Urinary bladder (tissue), 4 donors: ENCODE results near the gene TSNAXIP1. TPM values are rescaled to one million over a fixed set of nuclear protein-coding genes. Genes with fewer than 3 reads are reported as not detected.
"Not testable (repeated sequence)": the region's sequence is repeated elsewhere in the genome, so short reads cannot be mapped to it uniquely, and the experiment has no call there.

ENCODE experiments used
- DNase-seq: peaks from one replicate; pipeline ENCODE4 v3.0.0-alpha.2; 2015; ENCODE audit errors: extremely low spot score
- H3K27ac ChIP-seq: one replicate; pipeline ENCODE4 v1.5.1; 2013; ENCODE audit warnings: low read depth, mild to moderate bottlenecking, moderate library complexity
- H3K36me3 ChIP-seq: one replicate; pipeline ENCODE4 v1.6.1; 2013; ENCODE audit warnings: mild to moderate bottlenecking, moderate library complexity; ENCODE audit not compliant: insufficient read depth
- H3K4me1 ChIP-seq: one replicate; pipeline ENCODE4 v1.6.1; 2013; ENCODE audit warnings: mild to moderate bottlenecking, moderate library complexity; ENCODE audit not compliant: insufficient read depth
- H3K4me3 ChIP-seq: one replicate; pipeline ENCODE4 v1.5.1; 2013; ENCODE audit warnings: low read depth, low read length
- WGBS: extraction: QIAGEN DNeasy Blood & Tissue Kit; methylation state at CpG from one replicate; pipeline ENCODE4 v1.1.7; 2013; 5-methylcytosine and 5-hydroxymethylcytosine counted together
- polyA plus RNA-seq: library from polyadenylated mRNA; stranded (reverse); fragments of 200-250 nt; gene quantifications from one replicate; pipeline ENCODE4 v1.2.3, GENCODE V29; 2013
- total RNA-seq: library from RNA; depleted of rRNA; stranded (reverse); fragments of >200 nt; gene quantifications from one replicate; pipeline ENCODE4 v1.2.3, GENCODE V29; 2014
- donor health status: healthy with polysubstance abuse.
- donor health status: healthy.

Gene TSNAXIP1
- total and polyA plus RNA-seq, 2 donors, result 1.2 to 2.0 TPM

DNA sequence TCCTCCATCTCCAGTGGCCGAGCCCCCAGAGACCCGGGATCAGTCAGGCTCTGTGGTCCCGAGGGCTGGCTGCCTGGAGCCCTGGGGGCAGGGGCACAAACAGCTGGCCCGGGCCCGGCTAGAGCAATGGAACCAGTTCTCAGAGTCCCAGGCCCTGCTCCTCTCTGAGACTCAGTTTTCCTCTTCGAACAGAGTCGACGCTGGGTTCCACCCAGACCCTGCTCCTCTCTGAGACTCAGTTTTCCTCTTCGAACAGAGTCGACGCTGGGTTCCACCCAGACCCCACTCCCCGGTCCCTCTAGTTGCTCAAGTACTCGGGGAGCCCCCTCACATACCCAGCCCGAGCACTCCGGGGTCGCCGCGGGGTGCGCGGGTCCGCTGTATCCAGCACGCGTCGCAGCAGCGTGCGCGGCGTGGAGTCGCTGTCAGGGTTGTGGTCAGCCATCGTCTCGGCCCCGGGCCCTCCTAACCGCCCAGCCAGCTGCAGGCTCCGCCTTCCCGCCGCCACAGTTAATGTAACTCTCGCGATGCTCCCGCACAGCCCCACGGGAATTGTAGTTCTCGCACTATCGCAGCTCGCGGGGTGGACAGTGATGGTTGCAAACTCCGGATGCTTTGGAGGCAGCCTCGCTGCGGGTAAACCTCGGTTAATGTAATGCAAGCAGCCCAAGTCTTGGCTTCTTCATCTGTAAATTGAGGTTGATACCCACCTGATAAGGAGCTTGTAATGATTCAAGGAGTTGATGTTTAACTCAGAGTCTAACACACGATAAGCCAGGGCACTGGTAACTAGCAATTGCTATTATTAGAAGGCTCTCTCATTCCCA is 26.9 kb downstream of the TSNAXIP1 start:
- Histone ChIP-seq H3K27ac (peak overlapping the region; percentile 57), H3K36me3 (peaks cover under 1% of the 10 kb centered on the region), H3K4me3 (peak overlapping the region; percentile 69), H3K4me1 (no peaks in the 10 kb centered on the region)
- under 1% methylated on average over 49 of the region's 49 CpGs for WGBS
- peak; percentile 84 for DNase-seq

DNA sequence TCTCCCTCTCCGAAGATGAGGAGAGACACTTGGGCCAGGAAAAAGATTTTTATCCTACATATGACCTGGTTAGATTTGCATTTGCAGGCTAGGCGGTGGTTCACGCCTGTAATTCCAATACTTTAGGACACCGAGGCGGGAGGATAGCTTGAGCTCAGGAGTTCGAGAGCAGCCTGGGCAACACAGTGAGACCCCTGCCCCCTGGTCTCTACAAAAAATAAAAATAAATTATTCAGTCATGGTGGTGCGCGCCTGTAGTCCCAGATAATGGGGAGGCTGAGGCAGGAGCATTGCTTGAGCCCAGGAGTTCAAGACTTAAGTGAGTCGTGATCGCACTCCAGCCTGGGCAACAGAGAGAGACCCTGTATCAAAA is 27.5 kb downstream of the TSNAXIP1 start:
- WGBS, result 81% methylated on average over 10 of the region's 10 CpGs
- no peak for DNase-seq
- no peaks in the 10 kb centered on the region for H3K4me1 ChIP-seq

DNA sequence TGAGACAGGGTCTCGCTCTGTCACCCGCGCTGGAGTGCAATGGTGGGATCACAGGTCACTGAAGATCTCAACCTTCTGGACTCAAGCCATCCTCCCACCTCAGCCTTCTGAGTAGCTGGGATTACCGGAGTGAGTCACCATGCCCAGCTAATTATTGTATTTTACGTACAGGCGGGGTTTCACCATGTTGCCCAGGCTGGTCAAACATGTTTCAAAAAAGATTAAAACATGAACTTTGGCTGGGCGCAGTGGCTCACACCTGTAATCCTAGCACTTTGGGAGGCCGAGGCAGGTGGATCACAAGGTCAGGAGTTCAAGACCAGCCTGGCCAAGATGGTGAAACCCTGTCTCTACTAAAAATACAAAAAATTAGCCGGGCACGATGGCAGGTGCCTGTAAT is 30.5 kb downstream of the TSNAXIP1 start:
- not testable (repeated sequence) for H3K36me3 ChIP-seq, H3K4me1 ChIP-seq, H3K4me3 ChIP-seq, H3K27ac ChIP-seq, DNase-seq
- WGBS, result 93% methylated on average over 10 of the region's 10 CpGs

More for the DNA sequence above, 27.5 kb downstream of the TSNAXIP1 start:
- H3K4me3 ChIP-seq, result peak overlapping the region; percentile 69
- H3K27ac ChIP-seq, result no peak overlapping the region
- H3K36me3 ChIP-seq, result no peaks in the 10 kb centered on the region

DNA sequence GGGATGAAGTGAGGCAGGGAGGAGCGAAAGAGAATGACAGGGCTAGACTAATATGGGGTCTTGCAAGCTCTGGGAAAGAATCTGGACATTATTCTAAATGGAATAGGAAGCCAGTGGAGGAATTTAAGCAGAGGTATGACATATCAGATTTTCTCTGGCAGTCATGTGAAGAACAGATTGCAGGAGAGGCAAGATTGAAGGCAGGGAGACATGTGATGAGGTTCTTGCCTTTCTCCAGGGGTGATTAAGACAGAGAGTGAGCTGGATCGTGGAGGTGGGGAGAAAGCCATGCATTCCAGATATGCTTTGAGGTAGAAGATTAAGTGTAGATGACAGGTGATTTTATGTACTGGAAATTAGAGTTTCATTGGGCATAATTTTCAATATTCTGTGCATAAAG is 31.1 kb downstream of the TSNAXIP1 start:
- 87% methylated on average over 2 of the region's 2 CpGs for whole genome bisulfite sequencing
- Histone ChIP-seq H3K27ac (no peak overlapping the region), H3K36me3 (no peaks in the 10 kb centered on the region), H3K4me1 (no peaks in the 10 kb centered on the region), H3K4me3 (no peak overlapping the region)
- DNase-seq, result no peak

DNA sequence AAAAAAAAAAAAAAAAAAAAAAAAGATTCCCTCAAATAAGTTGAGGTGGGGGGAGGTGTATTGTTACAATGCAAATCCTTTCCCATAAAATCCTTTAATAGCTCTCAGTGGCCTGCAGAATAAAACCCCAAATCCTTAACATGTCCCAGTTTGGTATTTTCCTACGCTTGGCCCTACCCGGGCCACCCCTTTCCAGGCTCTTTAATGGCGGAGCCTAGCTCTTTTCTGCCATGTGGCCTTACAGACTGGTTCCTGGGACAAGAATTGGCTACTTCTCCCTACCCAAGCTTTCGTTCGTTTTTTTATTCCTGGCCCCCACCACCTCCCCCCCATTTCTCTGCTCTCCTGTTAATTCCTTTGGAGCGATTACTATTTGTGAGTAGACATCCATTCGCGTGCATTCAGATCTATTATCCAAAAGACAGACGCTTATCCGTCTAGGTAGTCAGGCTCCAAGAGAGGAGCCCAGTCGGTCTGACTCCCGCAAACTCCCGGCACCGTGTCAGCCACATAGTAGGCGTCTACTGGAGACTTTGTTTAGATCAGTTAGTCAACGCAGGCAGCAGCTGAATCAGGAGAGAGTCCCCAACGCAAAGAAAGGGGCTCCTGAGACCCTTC is 34.6 kb downstream of the TSNAXIP1 start:
- H3K36me3 ChIP-seq, result no peaks in the 10 kb centered on the region
- WGBS, result 36% methylated on average over 17 of the region's 17 CpGs

GRCh38 chr16:67841816-67842508 is 35.3 kb downstream of the TSNAXIP1 start, which contains the start of gene THAP11:
Gene THAP11, plus strand, starts transcription at chr16:67842320. Its CDS starts 235 bp downstream, at chr16:67842555.
- H3K4me3 ChIP-seq, result peak within 1 kb of the TSS; percentile 59
- no peaks in the 10 kb centered on the region for H3K4me1 ChIP-seq
- no peaks in the 10 kb centered on the region for H3K36me3 ChIP-seq
- peak; percentile 97 for DNase-seq
- WGBS, result under 1% methylated on average over 83 of the region's 83 CpGs
- H3K27ac ChIP-seq, result peak within 1 kb of the TSS; percentile 99

More for the DNA sequence above, 34.6 kb downstream of the TSNAXIP1 start:
- Histone ChIP-seq H3K27ac (no peak overlapping the region), H3K4me3 (no peak overlapping the region), H3K4me1 (no peaks in the 10 kb centered on the region)
- DNase-seq, result no peak

DNA sequence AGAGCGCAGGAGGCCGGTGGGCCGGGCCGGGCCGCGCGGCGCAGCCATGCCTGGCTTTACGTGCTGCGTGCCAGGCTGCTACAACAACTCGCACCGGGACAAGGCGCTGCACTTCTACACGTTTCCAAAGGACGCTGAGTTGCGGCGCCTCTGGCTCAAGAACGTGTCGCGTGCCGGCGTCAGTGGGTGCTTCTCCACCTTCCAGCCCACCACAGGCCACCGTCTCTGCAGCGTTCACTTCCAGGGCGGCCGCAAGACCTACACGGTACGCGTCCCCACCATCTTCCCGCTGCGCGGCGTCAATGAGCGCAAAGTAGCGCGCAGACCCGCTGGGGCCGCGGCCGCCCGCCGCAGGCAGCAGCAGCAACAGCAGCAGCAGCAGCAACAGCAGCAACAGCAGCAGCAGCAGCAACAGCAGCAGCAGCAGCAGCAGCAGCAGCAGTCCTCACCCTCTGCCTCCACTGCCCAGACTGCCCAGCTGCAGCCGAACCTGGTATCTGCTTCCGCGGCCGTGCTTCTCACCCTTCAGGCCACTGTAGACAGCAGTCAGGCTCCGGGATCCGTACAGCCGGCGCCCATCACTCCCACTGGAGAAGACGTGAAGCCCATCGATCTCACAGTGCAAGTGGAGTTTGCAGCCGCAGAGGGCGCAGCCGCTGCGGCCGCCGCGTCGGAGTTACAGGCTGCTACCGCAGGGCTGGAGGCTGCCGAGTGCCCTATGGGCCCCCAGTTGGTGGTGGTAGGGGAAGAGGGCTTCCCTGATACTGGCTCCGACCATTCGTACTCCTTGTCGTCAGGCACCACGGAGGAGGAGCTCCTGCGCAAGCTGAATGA is 36.0 kb downstream of the TSNAXIP1 start:
- Histone ChIP-seq H3K27ac (peak overlapping the region; percentile 99), H3K36me3 (no peaks in the 10 kb centered on the region), H3K4me3 (peak overlapping the region; percentile 59), H3K4me1 (no peaks in the 10 kb centered on the region)
- under 1% methylated on average over 67 of the region's 67 CpGs for WGBS
- no peak for DNase-seq

GRCh38 chr16:67843343-67843765 is 36.7 kb downstream of the TSNAXIP1 start:
- Histone ChIP-seq H3K27ac (no peak overlapping the region), H3K4me3 (peak overlapping the region; percentile 59), H3K36me3 (no peaks in the 10 kb centered on the region), H3K4me1 (peaks cover 3% of the 10 kb centered on the region)
- DNase-seq, result no peak
- WGBS, result 3% methylated on average over 11 of the region's 11 CpGs

DNA sequence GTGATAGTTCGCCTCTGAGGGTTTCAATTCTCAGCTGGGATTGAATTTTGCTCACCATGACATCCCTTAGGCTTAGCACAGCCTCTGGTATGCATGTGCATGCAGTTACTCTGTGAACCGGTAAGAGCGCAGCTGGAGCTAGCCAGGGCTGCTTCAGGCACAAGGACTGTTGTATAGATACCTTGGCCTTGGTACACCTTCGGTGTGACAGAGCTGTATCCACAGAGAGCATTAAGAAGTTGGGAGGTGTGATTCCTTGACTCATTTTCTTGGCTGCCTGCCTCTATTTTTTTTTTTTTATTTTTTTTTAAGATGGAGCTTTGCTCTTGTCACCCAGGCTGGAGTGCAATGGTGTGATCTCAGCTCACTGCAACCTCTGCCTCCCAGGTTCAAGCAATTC is 37.8 kb downstream of the TSNAXIP1 start:
- WGBS, result 55% methylated on average over 4 of the region's 4 CpGs
- peaks cover 3% of the 10 kb centered on the region for H3K4me1 ChIP-seq
- H3K36me3 ChIP-seq, result no peaks in the 10 kb centered on the region
- H3K27ac ChIP-seq, result no peak overlapping the region
- H3K4me3 ChIP-seq, result no peak overlapping the region
- no peak for DNase-seq

- Histone ChIP-seq H3K36me3 (no peaks in the 10 kb centered on the region), H3K27ac (peak overlapping the region; percentile 13), H3K4me3 (no peak overlapping the region), H3K4me1 (peaks cover 3% of the 10 kb centered on the region)
- 67% methylated on average over 5 of the region's 5 CpGs for WGBS
- no peak for DNase-seq
These were observed 38.8 kb downstream of the TSNAXIP1 start for GRCh38 chr16:67845291-67846062.

DNA sequence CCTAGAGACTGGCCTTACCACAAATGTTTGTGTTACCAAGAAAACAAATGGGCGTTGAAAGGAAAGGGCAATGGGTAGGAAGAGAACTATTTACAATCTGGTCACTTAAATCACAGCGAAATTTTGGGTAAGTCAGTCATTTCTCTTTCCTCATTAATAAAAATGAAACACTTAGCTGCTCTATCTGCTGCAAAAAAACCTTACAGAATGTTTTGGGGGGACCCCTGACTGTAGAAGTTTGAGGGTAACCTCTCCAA is 39.3 kb downstream of the TSNAXIP1 start:
- 8% methylated on average over 2 of the region's 2 CpGs for WGBS
- Histone ChIP-seq H3K4me1 (peaks cover 3% of the 10 kb centered on the region), H3K27ac (peak overlapping the region; percentile 84), H3K4me3 (peak overlapping the region; percentile 90), H3K36me3 (no peaks in the 10 kb centered on the region)
- no peak for DNase-seq

DNA sequence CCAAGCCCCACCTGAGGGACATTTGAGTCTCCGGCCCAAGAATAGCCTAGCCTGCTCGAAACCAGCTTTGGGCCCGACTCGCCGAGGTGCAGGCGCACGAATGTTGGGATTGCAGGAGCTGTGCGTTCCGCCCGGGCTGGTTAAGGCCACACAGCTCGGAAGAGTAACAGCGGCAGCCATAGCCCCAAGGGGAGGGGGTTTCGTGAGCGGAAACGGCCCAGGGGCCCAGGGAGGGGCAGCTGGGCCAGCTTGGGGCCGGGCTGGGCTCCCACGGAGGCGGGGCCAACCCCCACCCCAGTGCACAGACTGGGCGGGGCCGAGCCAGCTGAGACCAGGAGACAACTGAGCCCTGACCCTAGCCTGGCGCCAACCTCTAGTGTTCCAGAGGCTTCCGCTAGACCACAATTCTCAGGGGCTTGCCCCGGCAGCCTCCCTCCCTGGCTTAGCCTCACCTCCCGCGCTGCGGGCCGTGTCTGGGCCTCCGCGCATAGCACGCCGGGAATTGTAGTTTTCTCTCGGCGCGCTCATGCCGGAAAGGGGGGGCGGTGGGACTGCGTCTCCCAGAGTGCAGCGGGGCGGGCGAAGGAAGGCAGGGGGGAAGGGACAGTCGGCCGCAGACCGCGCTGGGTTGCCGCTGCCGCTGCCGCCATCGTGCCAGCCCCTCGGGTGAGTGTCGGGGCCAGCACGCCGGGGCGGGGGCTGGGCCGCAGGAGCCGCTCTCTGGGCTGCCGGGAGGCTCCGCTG is 39.8 kb downstream of the TSNAXIP1 start, which contains the start of gene NUTF2:
TSS of gene NUTF2 (plus strand) at position 614 of the 744 bp plus-strand sequence. CDS start 18,198 bp downstream, outside the sequence.
- peak within 1 kb of the TSS; percentile 84 for H3K27ac ChIP-seq
- under 1% methylated on average over 57 of the region's 57 CpGs for WGBS
- DNase-seq, result peak; percentile 90
- peak within 1 kb of the TSS; percentile 90 for H3K4me3 ChIP-seq
- peaks cover 3% of the 10 kb centered on the region for H3K4me1 ChIP-seq
- H3K36me3 ChIP-seq, result no peaks in the 10 kb centered on the region
